ENCODE data around the gene MYT1.
"Not testable (repeated sequence)": the region's sequence is repeated elsewhere in the genome, so short reads cannot be mapped to it uniquely, and the experiment has no call there.

MYT1 gene

DNA sequence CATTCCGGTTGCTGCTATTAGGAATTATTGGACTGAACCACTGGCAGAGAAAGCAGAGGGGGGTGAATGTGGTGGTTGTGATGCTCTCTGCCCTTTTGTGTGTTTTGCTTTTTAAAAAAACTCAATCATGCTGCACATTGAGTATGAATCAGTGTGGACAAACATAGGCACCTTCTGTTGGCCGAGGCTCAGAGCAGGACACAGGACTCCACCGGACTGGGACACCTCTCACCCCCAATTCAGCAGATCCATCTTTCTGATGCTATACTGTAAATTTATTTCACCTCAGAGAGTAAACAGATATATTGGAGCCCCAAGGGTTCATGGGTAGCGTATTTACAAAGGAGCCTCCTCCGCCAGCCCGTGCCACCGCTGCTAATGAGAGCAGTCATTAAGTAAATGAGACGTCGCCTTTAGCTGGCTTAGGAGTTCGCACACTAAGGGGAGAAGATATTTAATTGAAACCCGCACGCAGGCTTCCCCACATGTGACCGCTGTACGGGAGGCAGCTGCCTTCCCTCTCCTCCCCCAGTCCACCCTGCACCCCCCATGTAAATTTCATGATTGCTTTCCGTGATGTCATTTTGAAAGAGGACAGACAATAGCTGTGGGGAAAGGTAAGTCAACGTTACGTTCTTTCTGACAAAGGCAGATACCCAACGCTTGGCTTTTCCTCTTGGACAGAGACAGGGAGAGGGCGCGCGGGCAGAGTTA is at the start of gene MYT1:
MYT1 (plus strand) TSS at position 330 of the 714 bp plus-strand sequence. CDS start 34,410 bp downstream, outside the sequence.
- peak in 2 of 58 donors; percentile 18 to 22 for DNase-seq

DNA sequence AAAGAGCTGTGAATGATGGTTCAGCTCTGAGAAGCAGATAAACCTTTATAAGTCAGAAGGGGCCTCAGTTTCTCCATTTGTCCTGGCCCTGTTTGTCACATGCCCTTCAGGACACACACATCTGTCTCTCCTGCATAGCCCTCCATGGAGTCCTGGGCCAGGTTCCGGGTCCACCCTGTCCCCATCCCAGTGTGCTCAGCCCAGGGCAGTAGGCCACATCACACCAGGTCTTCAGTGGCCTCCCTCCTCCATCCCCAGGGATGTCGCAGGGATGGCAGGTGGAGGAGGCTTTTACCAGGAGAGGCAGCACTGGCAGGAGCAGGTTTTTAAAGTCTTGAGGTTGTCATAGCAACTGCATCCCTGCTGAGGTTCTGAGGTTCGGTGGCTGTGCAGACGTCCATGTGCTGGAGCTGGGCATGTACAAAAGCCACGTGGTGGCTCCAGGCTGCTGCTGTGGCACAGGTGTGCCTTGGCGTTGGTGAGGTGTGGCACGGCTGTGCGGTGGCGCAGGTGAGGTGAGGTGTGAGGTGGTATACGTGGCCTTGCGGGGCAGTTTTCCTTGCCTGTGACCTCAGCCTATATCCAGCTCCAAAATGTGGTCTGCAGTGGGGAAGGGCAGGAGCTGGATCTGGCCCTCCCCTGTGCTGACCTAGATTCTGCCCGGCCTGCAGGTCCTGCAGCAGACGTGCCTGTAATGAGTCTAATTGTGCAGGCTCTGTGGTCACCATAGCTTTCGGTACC is 48.9 kb upstream of the MYT1 start:
- peak in 18 of 58 donors; percentile 17 to 72 (median 35) for DNase-seq

DNA sequence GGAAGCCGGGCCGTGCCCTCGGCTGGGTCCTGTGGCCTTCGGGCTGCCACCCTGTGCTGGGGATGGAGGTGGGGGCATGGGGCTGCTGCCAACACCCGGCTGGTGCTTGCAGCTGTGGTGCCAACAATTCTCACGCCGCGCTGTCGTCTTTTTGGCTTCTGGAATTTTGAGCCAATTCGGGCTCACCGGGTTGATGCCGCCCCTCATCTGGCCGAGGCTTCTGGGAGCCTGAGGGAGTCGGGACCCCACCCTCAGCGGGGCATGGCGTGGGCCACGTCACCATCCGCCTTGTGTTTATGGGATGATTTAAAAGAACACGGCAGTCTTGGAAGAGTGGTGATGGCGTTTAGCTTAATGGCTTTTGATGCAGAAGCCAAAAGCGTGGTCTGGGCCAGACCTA is 48.2 kb upstream of the MYT1 start:
- DNase-seq, result no peak

DNA sequence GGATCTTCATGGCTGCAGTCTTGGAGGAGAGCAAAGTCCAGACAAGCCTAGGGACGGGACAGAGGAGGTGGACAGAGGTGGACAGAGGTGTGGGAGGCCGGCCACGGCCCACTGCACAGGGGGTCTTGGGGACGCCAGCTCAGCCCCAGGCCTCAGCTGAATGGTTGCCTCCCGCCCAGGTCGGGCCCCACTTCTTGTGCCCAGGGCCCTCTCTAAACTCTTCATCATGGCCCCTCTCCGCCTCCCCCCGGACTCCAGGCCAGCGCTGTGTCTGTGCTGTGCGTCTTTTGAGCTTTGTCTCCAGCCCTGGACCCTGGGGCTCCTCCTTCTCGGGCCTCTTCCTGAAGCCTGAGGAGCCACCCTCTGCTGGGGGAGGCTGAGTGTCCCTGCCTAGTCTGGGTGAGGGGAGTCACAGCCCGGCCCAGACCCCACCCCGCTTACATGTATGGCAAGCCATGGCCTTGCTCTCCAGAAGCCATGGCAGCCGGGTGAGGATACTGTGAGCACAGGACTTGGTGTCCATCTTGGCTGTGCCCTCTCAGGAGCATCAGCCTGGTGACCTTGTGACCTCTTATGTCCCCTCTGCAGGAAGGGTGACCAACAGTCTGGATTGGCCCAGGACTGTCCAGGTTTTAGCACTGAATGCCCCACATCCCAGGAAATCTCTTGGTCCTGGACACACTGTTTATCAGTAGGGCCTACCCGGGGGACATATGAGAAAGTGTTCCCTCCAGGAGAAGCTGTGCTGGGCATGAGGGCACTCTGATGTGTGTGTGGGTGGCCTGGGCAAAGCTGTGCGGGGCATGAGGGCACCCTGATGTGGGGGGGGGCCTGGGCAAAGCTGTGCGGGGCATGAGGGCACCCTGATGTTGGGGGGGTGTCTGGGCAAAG is 47.5 kb upstream of the MYT1 start:
- no peak for DNase-seq

DNA sequence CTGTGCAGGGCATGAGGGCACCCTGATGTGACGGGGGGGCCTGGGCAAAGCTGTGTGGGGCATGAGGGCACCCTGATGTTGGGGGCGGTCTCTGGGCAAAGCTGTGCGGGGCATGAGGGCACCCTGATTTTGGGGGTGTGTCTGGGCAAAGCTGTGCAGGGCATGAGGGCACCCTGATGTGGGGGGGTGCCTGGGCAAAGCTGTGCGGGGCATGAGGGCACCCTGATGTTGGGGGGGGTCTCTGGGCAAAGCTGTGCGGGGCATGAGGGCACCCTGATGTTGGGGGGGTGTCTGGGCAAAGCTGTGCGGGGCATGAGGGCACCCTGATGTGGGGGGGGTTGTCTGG is 46.8 kb upstream of the MYT1 start:
- DNase-seq, result not testable (repeated sequence)

DNA sequence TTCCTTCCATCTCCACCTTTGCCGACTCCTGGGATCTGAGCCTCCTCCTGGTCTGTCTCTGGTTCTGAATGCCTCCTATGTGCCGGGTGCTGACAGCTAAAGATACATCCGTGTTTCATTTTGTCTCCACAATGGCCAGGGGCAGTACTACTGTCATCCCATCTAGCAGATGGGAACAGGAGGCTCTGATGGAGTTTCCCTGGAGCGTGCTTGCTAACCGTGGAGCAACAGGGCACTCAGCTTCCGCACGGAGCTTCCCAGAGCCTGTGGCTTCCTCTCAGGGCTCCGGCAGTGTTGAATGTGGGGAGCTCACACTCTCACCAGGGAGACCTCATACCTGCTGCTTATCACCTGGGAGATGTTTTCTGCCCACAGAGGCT is 45.0 kb upstream of the MYT1 start:
- no peak for DNase-seq

DNA sequence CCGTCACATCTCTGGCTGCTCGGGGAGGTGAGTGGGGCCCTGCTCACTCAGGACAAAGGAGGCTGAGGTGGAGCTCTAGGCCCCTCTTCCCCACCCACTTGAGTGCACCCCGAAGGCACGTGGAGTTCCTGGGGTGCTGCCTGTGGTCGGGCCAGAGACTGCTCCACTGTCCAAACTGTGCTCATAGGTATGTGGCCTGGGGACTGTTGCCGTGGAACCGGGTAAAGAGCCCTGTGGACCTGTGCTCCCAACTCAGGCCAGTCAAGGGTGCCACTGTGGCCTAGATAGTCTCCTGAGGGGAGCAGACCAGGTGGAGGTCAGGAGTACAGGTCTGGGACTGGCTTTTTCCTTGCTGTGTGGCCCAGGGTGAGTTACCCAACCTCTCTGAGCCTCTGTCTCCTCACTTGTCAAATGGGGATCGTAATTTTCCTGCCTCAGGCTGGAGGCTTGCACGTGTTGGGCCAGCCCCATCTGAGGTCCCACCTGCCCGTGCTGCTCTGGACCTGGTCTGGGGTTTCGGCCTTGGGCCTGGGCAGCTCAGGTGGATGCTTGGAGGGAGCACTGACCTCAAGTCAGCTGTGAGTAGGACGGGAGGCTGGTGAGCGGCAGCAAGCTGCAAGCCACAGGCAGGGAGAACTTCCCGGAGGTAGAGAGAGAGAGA is 44.4 kb upstream of the MYT1 start:
- DNase-seq, result no peak

DNA sequence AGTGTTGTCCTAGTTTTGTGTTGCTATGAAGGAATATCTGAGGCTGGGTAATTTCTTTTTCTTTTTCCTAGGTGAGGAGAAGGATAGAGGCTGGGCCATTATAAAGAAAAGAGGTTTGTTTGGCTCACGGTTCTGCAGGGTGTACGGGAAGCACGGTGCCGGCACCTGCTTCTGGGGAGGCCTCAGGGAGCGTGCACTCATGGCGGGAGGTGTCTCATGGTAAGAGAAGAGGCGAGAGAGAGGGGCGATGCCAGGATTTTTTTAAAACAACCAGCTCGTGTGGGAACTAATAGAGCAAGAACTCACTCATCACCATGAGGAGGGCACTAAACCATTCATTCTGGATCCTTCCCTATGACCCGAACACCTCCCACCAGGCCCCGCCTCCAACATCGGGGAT is 42.7 kb upstream of the MYT1 start:
- DNase-seq, result no peak

DNA sequence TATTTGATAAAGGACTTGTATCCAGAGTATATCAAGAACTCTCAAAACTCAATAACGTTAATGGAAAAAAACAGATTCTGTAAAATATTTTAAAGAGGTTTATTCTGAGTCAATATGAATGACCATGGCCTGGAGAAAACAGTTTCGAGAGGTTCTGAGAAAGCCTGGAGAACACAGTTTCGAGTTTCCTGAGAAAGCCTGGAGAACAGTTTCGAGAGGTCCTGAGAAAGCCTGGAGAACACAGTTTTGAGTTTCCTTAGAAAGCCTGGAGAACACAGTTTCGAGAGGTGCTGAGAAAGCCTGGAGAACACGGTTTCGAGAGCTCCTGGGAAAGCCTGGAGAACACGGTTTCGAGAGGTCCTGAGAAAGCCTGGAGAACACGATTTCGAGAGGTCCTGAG is 41.3 kb upstream of the MYT1 start:
- not testable (repeated sequence) for DNase-seq

DNA sequence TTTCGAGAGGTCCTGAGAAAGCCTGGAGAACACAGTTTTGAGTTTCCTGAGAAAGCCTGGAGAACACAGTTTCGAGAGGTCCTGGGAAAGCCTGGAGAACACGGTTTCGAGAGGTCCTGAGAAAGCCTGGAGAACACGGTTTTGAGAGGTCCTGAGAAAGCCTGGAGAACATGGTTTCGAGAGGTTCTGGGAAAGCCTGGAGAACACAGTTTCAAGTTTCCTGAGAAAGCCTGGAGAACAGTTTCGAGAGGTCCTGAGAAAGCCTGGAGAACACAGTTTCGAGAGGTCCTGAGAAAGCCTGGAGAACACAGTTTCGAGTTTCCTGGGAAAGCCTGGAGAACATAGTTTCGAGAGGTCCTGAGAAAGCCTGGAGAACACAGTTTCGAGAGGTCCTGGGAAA is 40.7 kb upstream of the MYT1 start:
- not testable (repeated sequence) for DNase-seq

DNA sequence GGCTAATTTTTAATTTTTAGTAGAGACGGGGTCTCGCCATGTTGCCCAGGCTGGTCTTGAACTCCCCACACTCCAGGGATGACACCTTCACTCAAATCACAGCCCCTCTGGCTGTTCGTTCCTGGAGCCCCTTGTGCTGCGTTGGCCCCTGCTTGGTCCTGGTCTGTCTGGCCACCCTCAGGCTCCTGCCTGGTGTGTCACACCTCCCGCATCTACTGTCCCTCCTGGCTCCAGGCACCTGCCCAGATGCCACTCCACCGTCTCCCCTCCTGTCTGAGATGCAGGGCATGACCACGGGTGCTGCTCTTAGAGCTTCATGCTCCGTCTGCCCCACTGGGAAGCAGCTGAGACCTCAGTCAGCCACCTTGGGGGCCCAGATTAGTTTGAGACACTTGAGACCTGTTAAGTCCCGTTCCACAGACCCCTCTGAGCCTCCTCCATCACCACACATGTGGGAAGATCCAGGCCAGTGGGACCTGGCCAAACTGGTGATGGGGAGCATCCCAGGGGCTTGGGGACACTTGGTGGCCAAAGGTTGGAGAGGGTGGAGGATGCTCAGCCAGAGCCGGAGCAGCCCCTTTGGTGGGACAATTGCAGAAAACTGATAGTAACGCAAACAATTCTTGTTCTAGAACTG is 35.0 kb upstream of the MYT1 start:
- no peak for DNase-seq

DNA sequence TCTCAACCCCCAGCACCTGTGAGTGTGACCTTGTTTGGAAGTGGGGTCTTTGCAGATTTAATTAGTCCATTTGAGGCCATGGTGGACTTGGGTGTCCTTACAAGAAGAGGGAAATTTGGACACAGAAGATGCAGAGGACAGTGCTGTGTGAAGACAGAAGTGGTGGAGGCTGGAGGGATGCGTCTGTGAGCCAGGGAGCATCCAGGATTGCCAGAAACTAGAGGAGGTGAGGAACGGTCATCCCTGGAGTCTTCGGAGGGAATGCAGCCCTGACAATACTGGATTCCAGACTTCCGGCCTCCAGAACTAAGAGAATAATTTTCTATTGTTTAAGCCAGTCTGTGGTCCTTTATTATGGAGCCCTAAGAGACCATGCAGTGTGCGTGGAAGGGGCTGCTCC is 34.0 kb upstream of the MYT1 start:
- DNase-seq, result no peak

DNA sequence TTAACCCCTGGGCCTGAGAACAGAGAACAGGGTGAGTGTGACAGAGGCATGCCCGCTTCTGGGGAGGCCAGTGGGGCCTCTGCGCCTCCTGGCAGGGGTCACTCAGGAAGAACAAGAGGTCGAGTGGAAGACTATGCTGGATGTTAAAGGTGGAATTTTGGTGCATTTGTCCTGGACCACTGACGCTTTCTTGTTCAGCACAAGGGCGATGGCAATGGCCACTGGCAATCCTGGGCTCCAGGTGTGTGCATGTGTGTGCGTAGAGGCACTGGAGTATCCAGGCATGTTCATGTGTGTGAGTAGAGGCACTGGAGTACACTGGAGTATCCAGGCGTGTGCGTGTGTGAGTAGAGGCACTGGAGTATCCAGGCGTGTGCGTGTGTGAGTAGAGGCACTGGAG is 33.4 kb upstream of the MYT1 start:
- no peak for DNase-seq

DNA sequence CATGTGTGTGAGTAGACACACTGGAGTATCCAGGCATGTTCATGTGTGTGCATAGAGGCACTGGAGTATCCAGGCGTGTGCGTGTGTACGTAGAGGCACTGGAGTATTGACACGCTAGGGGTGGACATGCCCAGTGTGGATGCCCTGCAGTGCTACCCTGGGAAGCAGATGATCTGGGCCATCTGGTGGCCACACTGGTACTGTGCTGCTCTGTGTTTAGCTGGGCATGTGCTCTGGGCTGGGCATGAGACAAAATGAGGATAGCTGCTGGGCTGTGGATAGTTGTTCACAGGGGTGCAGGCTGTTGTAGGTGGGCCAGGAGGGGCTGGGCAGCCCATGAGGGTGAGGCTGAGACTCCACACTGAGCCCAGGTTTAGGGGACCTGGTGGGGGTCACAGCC is 32.8 kb upstream of the MYT1 start:
- peak in 1 of 58 donors; percentile 14 for DNase-seq

DNA sequence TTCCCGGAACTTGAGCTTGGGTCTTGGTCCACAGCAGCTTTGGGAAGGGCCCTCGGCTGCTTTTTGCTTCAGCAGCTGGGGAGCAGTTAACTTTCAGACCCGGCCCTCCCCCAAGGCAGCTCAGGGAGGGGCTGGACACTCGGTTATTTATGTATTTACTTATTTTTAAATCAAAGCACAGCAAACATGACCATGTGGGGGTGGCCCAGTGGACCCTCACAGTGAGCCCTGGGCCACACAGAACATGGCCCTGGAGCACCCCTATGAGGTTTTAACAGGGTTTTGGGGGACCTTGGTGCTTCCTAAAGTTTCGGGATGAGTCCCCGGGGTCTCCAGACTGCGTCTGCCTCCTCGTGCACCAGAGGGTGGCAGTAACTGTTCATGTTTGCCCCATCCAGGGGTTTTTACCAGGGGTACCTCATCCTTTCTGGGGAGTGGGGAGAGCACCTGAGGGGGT is 30.3 kb upstream of the MYT1 start:
- DNase-seq, result no peak

DNA sequence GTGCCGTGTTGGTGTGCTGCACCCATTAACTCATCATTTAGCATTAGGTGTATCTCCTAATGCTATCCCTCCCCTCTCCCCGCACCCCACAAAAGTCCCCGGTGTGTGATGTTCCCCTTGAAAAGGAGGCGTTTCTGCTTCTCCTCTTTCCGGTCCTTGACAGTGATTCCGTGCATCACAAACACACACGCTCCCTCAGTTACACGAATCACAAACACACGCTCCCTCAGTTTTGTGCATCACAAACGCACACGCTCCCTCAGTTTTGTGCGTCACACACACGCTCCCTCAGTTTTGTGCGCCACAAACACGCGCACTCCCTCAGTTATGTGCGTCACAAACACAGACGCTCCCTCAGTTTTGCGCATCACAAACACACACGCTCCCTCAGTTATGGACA is 29.5 kb upstream of the MYT1 start:
- DNase-seq, result not testable (repeated sequence)

DNA sequence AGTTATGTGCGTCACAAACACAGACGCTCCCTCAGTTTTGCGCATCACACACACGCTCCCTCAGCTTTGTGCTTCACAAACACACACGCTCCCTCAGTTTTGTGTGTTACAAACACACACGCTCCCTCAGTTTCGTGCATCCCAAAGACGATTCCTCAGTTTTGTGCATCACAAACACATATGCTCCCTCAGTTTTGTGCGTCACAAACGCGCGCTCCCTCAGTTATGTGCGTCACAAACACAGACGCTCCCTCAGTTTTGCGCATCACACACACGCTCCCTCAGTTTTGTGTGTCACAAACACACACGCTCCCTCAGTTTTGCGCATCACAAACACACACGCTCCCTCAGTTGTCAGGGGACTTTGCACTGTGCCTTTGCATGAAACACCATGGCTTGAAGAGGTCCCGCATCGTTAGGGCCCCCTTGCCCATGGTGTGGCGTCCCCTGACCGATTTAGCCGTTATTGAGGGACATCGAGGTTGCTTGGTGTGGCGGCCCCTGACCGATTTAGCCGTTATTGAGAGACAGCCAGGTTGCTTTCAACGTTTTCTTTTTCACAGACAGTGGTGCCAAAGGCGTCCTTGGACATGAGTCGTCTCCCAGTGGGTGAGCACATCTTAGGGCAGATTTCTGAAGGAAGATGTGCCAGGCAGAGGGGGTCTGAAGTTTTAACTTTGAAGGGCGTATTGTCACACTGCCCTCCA is 28.1 kb upstream of the MYT1 start:
- DNase-seq, result no peak

DNA sequence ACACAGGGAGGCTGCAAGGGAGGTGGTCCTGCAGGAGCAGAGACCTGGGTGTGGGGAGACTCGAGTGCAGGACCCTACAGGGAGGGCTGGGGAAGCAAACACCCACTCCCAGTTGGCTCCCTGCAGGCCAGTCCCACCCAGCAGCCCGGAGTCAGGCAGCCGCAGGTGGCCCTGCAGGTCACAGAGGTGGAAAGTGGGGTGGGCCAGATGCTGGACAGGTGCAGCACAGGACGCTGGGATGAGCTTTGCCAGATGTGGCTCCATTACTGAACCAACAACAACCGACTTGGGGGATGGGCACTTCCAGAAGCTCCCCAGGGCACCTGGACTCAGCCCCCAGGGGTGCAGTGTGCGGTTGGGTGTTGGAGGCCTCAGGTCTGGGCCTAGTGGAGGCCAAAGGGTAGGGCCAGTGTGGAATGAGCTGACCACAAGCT is 26.6 kb upstream of the MYT1 start:
- DNase-seq, result no peak

DNA sequence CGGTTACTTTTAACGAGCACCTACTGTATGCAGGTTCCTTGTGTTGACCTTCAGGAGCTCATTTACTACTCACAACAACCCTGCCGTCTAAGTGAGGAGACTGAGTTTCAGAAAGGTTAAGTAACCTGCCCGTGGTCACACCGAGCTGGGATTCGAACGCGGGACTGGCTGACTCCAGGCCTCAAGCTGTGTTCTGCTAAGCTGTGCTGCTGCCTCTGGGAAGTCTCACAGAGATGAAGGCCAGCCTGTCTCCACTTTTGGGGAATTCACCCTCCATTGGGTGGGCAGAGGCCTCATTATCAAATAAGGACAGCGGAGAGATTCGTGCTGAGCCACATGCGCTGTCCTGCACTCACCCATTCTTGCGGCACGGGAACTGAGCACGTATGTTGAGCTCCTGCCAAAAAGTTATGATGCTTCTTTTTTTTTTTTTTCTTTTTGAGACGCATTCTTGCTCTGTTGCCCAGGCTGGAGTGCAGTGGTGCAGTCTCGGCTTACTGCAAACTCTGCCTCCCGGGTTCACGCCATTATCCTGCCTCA is 25.9 kb upstream of the MYT1 start:
- no peak for DNase-seq

Data from anterior cingulate cortex (tissue), 58 donors.